Measurements from ENCODE around the gene WSCD1.

- no peak for TF ChIP-seq CTCF (conservative IDR thresholded peaks at IDR 0.05; ENCODE audit: low read depth, low read length)
- no peak for TF ChIP-seq EZH2phosphoT487 (IDR thresholded peaks at IDR 0.05; ENCODE audit: borderline replicate concordance, low read length)
- TF ChIP-seq EZH2 (IDR thresholded peaks at IDR 0.05; ENCODE audit: low read length, unreplicated experiment), result no peak
Measured at GRCh38 chr17:6056104-6056503, 14.1 kb upstream of the WSCD1 start.
